Panc1 (cell line): ENCODE measurements around the gene GRIK3. TPM values are rescaled to one million over a fixed set of nuclear protein-coding genes. Genes with fewer than 3 reads are reported as not detected.

Experiments
- ATAC-seq: fragments of 200-7000 bp; cut with Tn5 transposase; 2 replicates; pipeline ENCODE4 v1.9.1; 2020; ENCODE audit warnings: mild to moderate bottlenecking, moderate library complexity
- BruUV-seq: library from RNA; stranded (reverse); fragments of 400-500 nt; replicated peaks from 2 replicates; lab custom pipeline; 2021; lab: Mats Ljungman, UMichigan
- CTCF ChIA-PET: fragments of 300-600 bp; sonication (Branson Sonifier 250); formaldehyde crosslinking; loops from one replicate; lab custom pipeline; 2022; ENCODE audit warnings: antibody characterized with exemption; lab: Charles Lee
- POLR2A ChIA-PET: fragments of 300-600 bp; sonication (Branson Sonifier 250); formaldehyde crosslinking; loops from one replicate; lab custom pipeline; 2022; ENCODE audit warnings: antibody characterized with exemption; lab: Charles Lee
- DNase-seq: peaks from one replicate; pipeline ENCODE4 v3.0.0-alpha.2; 2010; ENCODE audit warnings: low read depth, low spot score
- H3K27ac ChIP-seq: 2 replicates; pipeline ENCODE4 v1.5.1; 2011; ENCODE audit warnings: mild to moderate bottlenecking, low read length, inconsistent platforms
- H3K27me3 ChIP-seq: fragments of 200-500 bp; sonication (Bioruptor generic); 2 replicates; pipeline ENCODE4 v1.6.0; 2014; ENCODE audit warnings: low read length, inconsistent platforms; ENCODE audit not compliant: control insufficient read depth, insufficient read depth
- H3K36me3 ChIP-seq: fragments of 200-500 bp; sonication (Bioruptor generic); 2 replicates; pipeline ENCODE4 v1.5.1; 2014; ENCODE audit warnings: inconsistent platforms, mild to moderate bottlenecking, low read length, moderate library complexity; ENCODE audit not compliant: control insufficient read depth, insufficient read depth
- H3K4me1 ChIP-seq: 2 replicates; pipeline ENCODE4 v1.5.1; 2011; ENCODE audit warnings: inconsistent platforms, mild to moderate bottlenecking, low read length, moderate library complexity; ENCODE audit not compliant: control insufficient read depth, insufficient read depth
- H3K4me3 ChIP-seq, 2 experiments: 2 replicates each; pipeline ENCODE4 v1.5.1; 2011 to 2012; ENCODE audit warnings: low read depth in 2 of 2, low read length in 2 of 2, mild to moderate bottlenecking in 2 of 2, inconsistent platforms in 1 of 2, moderate library complexity in 1 of 2
- H3K9me3 ChIP-seq: fragments of 200-500 bp; sonication (Bioruptor generic); 2 replicates; pipeline ENCODE4 v1.5.1; 2014; ENCODE audit warnings: low read depth, mild to moderate bottlenecking, inconsistent platforms, low read length, moderate library complexity; ENCODE audit not compliant: control insufficient read depth, insufficient read depth
- POLR2AphosphoS5 ChIP-seq: IDR thresholded peaks from 2 replicates; pipeline ENCODE4 v1.6.1; 2012; ENCODE audit warnings: mild to moderate bottlenecking, low read depth, low read length, moderate library complexity
- SIN3A ChIP-seq: IDR thresholded peaks from 2 replicates; pipeline ENCODE4 v1.6.1; 2012; ENCODE audit warnings: low read depth, mild to moderate bottlenecking, low read length, moderate library complexity, borderline replicate concordance; ENCODE audit not compliant: insufficient read depth
- TCF7L2 ChIP-seq: IDR thresholded peaks from 2 replicates; pipeline ENCODE4 v1.6.1; 2011; ENCODE audit warnings: mild to moderate bottlenecking, low read depth, low read length, inconsistent platforms
- in situ Hi-C: cut with HindIII; loops from 2 replicates; pipeline ENCODE4 v1.10.0; 2016; ENCODE audit warnings: low sequenced_read_pairs, low pct_unique_long_range_greater_than_20kb
- intact Hi-C: fragments of 100-400 bp; cut with micrococcal nuclease; formaldehyde crosslinking; loops from one replicate; pipeline ENCODE4 v1.10.0; 2022; ENCODE audit not compliant: unreplicated experiment
- total RNA-seq: library from RNA; stranded (reverse); gene quantifications from one replicate; pipeline ENCODE4 v1.2.1, GENCODE V29; 2021; ENCODE audit not compliant: unreplicated experiment
- TF ChIP-seq, protein P1 (sequence below): fragments of 450-650 bp; IDR thresholded peaks from 2 replicates; pipeline ENCODE4 v1.5.1; 2017; ENCODE audit warnings: mild to moderate bottlenecking
- TF ChIP-seq, protein P2 (sequence below), 2 experiments: IDR thresholded peaks; 2 replicates each; pipeline ENCODE4 v1.6.1; 2011 to 2012; ENCODE audit warnings: low read depth in 2 of 2, control low read depth in 1 of 2, low read length in 1 of 2, mild to moderate bottlenecking in 1 of 2, moderate library complexity in 1 of 2; ENCODE audit not compliant: insufficient read depth in 1 of 2

Gene GRIK3
- total RNA-seq, 1 experiment from 2014 or later = not detected

DNA sequence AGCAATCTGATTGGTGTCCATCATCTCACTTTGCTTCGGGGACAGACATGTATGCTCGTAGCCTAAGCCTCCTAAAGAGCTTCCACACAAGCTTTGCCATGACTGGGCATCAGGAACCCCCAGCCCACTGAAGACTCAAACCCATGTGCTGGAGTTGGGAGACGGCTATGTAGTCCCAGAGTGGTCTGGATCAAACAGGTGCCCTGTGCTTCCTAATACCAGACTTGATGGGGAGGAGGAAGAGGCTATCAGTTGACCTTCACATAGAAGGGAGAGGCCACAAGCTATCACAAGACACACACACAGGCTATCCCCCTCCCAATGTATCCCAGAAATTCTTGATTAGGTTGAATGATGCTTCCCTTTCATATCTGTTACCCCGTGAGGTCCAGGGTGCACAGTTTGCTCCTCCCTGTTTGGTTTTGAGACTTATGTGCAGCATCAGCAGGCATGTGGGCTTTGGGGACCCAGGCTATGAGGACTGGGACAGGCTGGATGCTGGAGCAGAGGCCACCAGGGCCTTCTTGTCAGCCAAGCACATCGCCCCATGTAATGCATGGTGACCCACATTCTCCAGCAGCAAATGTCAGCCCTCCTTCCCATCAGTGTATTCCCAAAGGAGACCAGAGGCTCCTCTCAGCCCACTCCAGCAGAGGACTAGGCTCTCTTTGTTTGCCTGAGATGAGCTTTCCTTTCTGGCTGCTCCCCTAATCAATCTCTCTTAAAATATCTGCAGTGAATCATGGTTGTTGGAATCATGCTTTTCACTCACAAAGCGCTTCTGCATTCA, 159.8 kb downstream of the GRIK3 start:
- Histone ChIP-seq H3K36me3 (no peaks in the 10 kb centered on the region), H3K27me3 (peaks cover 7% of the 10 kb centered on the region), H3K9me3 (no peaks in the 10 kb centered on the region), H3K4me3 (no peak overlapping the region), H3K27ac (no peak overlapping the region), H3K4me1 (no peaks in the 10 kb centered on the region)
- no TSS peak for BruUV-seq
- CTCF ChIA-PET = no interaction called here
- POLR2A ChIA-PET = no interaction called here
- ATAC-seq (no peak), DNase-seq (no peak)
- intact Hi-C loops (no loop called here), in situ Hi-C loops (no loop called here)
- TF ChIP-seq TCF7L2 = no peak
- TF ChIP-seq, protein P1, sequence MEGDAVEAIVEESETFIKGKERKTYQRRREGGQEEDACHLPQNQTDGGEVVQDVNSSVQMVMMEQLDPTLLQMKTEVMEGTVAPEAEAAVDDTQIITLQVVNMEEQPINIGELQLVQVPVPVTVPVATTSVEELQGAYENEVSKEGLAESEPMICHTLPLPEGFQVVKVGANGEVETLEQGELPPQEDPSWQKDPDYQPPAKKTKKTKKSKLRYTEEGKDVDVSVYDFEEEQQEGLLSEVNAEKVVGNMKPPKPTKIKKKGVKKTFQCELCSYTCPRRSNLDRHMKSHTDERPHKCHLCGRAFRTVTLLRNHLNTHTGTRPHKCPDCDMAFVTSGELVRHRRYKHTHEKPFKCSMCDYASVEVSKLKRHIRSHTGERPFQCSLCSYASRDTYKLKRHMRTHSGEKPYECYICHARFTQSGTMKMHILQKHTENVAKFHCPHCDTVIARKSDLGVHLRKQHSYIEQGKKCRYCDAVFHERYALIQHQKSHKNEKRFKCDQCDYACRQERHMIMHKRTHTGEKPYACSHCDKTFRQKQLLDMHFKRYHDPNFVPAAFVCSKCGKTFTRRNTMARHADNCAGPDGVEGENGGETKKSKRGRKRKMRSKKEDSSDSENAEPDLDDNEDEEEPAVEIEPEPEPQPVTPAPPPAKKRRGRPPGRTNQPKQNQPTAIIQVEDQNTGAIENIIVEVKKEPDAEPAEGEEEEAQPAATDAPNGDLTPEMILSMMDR = no peak
- TF ChIP-seq, protein P2, sequence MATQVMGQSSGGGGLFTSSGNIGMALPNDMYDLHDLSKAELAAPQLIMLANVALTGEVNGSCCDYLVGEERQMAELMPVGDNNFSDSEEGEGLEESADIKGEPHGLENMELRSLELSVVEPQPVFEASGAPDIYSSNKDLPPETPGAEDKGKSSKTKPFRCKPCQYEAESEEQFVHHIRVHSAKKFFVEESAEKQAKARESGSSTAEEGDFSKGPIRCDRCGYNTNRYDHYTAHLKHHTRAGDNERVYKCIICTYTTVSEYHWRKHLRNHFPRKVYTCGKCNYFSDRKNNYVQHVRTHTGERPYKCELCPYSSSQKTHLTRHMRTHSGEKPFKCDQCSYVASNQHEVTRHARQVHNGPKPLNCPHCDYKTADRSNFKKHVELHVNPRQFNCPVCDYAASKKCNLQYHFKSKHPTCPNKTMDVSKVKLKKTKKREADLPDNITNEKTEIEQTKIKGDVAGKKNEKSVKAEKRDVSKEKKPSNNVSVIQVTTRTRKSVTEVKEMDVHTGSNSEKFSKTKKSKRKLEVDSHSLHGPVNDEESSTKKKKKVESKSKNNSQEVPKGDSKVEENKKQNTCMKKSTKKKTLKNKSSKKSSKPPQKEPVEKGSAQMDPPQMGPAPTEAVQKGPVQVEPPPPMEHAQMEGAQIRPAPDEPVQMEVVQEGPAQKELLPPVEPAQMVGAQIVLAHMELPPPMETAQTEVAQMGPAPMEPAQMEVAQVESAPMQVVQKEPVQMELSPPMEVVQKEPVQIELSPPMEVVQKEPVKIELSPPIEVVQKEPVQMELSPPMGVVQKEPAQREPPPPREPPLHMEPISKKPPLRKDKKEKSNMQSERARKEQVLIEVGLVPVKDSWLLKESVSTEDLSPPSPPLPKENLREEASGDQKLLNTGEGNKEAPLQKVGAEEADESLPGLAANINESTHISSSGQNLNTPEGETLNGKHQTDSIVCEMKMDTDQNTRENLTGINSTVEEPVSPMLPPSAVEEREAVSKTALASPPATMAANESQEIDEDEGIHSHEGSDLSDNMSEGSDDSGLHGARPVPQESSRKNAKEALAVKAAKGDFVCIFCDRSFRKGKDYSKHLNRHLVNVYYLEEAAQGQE (IDR thresholded peaks at IDR 0.05; ENCODE audit: insufficient read depth in 1 of 2, low read depth in 2 of 2, low read length in 1 of 2) = no peak
- TF ChIP-seq POLR2AphosphoS5 = no peak
- no peak for TF ChIP-seq SIN3A

DNA sequence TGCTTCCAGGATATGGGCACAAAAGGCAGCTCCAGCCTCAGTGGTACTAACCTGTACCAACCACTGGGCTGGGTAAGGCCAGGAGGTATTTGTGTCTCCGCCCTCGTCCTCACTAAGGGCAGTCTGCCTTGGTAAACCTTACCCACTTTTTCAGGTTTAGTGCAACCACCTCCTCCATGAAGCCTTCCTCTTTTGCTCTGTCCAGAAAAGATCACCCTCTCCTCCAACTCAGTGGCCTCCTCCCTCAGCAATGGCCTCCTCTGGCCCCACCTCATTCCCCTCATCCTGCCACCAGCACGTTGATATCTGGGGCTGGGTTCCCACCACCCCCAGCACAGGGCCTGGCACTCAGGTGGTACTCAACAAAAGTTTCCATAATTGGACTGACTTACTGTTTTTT, 161.5 kb downstream of the GRIK3 start:
- Histone ChIP-seq H3K4me3 (no peak overlapping the region), H3K4me1 (no peaks in the 10 kb centered on the region), H3K27ac (no peak overlapping the region), H3K9me3 (no peaks in the 10 kb centered on the region), H3K36me3 (no peaks in the 10 kb centered on the region), H3K27me3 (peaks cover 4% of the 10 kb centered on the region; the same call in 1 of the 2 replicates)
- in situ Hi-C loops (no loop called here), intact Hi-C loops (no loop called here)
- no TSS peak for BruUV-seq
- ChIA-PET POLR2A (no interaction called here), CTCF (no interaction called here)
- ATAC-seq (no peak), DNase-seq (no peak)
- no peak for TF ChIP-seq TCF7L2
- TF ChIP-seq, protein P2 (IDR thresholded peaks at IDR 0.05; ENCODE audit: insufficient read depth in 1 of 2, low read depth in 2 of 2, low read length in 1 of 2) = no peak
- no peak for TF ChIP-seq POLR2AphosphoS5
- TF ChIP-seq, protein P1 = no peak
- no peak for TF ChIP-seq SIN3A
